Measurements from ENCODE around the gene CHL1. TPM values are rescaled to one million over a fixed set of nuclear protein-coding genes. Genes with fewer than 3 reads are reported as not detected.

Gene CHL1
- total RNA-seq, 1 donor from 2014 or later = 16.0 TPM

DNA sequence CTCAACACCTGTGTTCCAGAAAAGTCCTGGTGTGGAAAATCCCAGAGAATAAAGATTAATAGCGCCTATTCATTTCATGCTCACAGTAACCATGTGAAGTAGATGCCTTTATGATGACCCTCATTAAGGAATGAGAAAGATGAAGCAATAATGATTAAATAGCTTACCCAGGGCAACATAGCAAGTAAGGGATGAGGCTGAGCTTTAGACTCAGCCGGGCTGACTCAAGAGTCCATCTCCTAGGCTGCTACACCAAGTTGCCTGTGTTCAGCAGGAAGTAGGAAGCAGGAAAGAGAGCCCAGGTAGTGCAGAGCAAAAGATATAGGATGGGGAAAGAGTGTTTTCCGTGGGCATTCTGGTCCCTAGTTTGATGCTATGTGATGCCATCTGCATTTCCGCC is 256.5 kb downstream of the CHL1 start:
- H3K27ac ChIP-seq = no peak overlapping the region
- no peaks in the 10 kb centered on the region for H3K9me3 ChIP-seq
- no peaks in the 10 kb centered on the region for H3K4me1 ChIP-seq
- H3K36me3 ChIP-seq = no peaks in the 10 kb centered on the region
- H3K27me3 ChIP-seq = no peaks in the 10 kb centered on the region
- H3K4me3 ChIP-seq = no peak overlapping the region
- DNase-seq (no peak), ATAC-seq (no peak)
- no peak for TF ChIP-seq CTCF (IDR thresholded peaks at IDR 0.05)
- intact Hi-C loops (cut with DNase I) = no loop called here

DNA sequence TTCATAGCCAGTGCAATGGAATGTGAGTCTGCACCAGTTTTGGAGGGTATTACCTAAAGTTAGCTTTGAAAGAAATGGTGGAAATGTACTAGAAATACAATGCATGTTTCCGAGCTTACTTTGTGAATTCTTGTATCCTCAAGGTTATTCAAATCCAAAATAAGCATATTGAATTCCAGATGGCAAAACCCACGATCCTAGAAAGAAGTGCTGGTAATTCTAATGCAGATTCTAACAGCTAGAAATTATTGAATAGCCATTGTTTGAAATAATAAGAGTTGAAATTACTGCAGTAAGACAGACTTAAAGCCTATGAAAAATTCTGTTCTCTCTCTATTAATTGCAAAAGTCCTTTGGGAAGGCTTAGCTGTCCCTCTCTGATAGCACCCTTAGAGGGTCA is 258.4 kb downstream of the CHL1 start:
- intact Hi-C loops (cut with DNase I) = no loop called here
- Histone ChIP-seq H3K36me3 (no peaks in the 10 kb centered on the region), H3K27ac (no peak overlapping the region), H3K4me1 (no peaks in the 10 kb centered on the region), H3K27me3 (no peaks in the 10 kb centered on the region), H3K4me3 (no peak overlapping the region), H3K9me3 (no peaks in the 10 kb centered on the region)
- TF ChIP-seq CTCF (IDR thresholded peaks at IDR 0.05) = no peak
- ATAC-seq (no peak), DNase-seq (no peak)

DNA sequence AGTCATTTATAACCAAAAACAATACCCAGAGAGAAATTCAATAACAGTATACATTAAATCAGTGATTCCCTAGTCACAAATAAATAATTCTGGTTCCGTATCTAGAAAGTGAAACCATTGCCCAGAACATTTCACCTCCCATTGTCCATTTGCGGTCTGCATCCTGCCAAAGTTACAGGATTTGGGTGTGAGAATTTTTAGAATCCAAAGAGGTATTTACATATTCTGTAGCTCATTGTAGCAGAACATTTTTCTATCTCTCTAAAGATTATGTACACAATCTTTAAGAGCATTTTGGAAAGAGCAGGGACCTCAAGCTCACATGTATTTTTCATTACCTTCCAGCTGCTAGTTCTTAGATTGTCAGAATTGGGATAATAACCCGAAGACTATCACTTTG is 261.6 kb downstream of the CHL1 start:
- no peak for DNase-seq
- TF ChIP-seq CTCF (IDR thresholded peaks at IDR 0.05) = no peak
- no peak overlapping the region for H3K4me3 ChIP-seq
- H3K27me3 ChIP-seq = no peaks in the 10 kb centered on the region
- no peak overlapping the region for H3K27ac ChIP-seq
- no peak for ATAC-seq
- H3K9me3 ChIP-seq = no peaks in the 10 kb centered on the region
- H3K4me1 ChIP-seq = no peaks in the 10 kb centered on the region
- intact Hi-C loops (cut with DNase I) = no loop called here
- H3K36me3 ChIP-seq = no peaks in the 10 kb centered on the region

DNA sequence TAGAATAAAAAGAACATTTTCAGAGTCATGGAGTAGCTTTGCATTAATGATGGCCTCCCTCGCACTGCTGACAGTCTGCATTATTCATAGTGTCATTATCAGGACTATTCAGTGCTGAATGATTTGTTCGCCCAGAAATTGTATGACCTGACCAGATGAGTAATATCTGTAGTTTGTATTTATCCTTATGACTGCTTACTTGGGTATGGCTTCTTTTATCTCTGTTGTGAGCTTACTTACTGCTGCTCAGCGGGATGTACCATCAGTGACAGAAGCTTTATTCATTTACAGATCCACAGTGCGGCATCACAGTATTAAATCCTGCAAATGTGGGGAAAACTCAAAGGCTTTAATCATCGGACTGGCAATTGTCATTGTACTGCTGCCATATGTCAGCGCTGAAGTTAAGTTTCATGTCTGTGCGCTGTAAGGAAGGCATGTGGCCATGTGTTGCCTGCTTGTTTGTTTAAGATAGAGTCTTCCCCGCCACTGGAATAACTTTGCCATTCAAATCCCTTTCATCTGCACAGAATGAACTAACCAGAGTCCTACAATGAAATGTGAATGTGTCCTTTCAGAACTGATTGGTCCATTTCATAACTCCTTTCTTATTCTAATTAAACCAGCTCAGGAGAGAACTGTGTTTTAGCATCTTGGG is 262.2 kb downstream of the CHL1 start:
- Histone ChIP-seq H3K27me3 (no peaks in the 10 kb centered on the region), H3K4me3 (no peak overlapping the region), H3K9me3 (no peaks in the 10 kb centered on the region), H3K36me3 (no peaks in the 10 kb centered on the region), H3K4me1 (no peaks in the 10 kb centered on the region), H3K27ac (no peak overlapping the region)
- intact Hi-C loops (cut with DNase I) = no loop called here
- DNase-seq (no peak), ATAC-seq (no peak)
- no peak for TF ChIP-seq CTCF (IDR thresholded peaks at IDR 0.05)

All from upper lobe of right lung (tissue), 1 donor.